Mucosa of descending colon (tissue), 3 donors: Measurements from ENCODE around the gene NUMB. TPM values are rescaled to one million over a fixed set of nuclear protein-coding genes. Genes with fewer than 3 reads are reported as not detected.

Source experiments
- ATAC-seq: fragments of 200-7000 bp; cut with Tn5 transposase; one replicate; pipeline ENCODE4 v1.9.1; 2020; ENCODE audit warnings: mild to moderate bottlenecking, moderate library complexity
- DNase-seq, 3 donors: peaks; one replicate each; pipeline ENCODE4 v3.0.0-alpha.2; 2020
- H3K36me3 ChIP-seq: fragments of 200-600 bp; one replicate; pipeline ENCODE4 v1.8.0; 2021; ENCODE audit warnings: low read depth, mild to moderate bottlenecking
- H3K4me1 ChIP-seq: fragments of 200-600 bp; one replicate; pipeline ENCODE4 v1.8.0; 2021; ENCODE audit warnings: low read depth, mild to moderate bottlenecking
- H3K4me3 ChIP-seq: fragments of 200-600 bp; one replicate; pipeline ENCODE4 v1.8.0; 2021; ENCODE audit warnings: mild to moderate bottlenecking
- H3K9me3 ChIP-seq: fragments of 200-600 bp; one replicate; pipeline ENCODE4 v1.8.0; 2021; ENCODE audit warnings: mild to moderate bottlenecking
- CTCF ChIP-seq: fragments of 200-600 bp; IDR thresholded peaks from one replicate; pipeline ENCODE4 v1.8.0; 2022; ENCODE audit warnings: antibody characterized with exemption, mild to moderate bottlenecking
- intact Hi-C, 2 donors: fragments of 100-400 bp; cut with DNase I in 1 of 2; cut with micrococcal nuclease in 1 of 2; formaldehyde crosslinking; loops; one replicate each; pipeline versions ENCODE4 v1.11.0 to v1.11.1; 2022; cut with DNase I, micrococcal nuclease
- total RNA-seq, 3 donors: library from RNA; stranded (reverse); fragmentation: NEBNext Ultra II Directional in 2 of 3; extraction: Animal tissue kit (Norgen Biotek cat#: 25700) in 2 of 3; gene quantifications; one replicate each; pipeline versions ENCODE4 v1.2.1 to v1.2.4, GENCODE V29; 2021 to 2023
- donor health status: DM: no; HTN: no; CAD: no; lungs with moderate emphysema.
- donor health status: DM: no; HTN: no; CAD: no.
- donor health status: DM: no; HTN: yes; CAD: no.

Gene NUMB
- total RNA-seq, 3 donors from 2014 or later = 98.5 to 115 (median 112) TPM

DNA sequence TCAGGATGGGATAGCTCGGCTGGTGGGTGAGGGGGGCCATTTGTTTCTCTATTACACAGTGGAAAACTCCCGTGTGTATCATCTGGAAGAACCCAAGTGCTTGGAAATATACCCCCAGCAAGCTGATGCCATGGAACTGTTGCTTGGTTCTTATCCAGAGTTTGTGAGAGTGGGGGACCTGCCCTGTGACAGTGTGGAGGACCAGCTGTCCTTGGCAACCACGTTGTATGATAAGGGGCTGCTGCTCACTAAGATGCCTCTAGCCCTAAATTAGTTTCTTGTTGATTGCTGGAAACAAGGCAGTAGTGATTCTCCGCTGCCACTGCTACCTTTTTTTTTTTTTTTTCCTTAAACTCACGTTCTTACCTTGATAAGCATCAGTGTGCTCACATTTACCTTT lies 34.3 kb upstream of the NUMB start:
- ATAC-seq (no peak), DNase-seq (no peak)
- H3K36me3 ChIP-seq = no peaks in the 10 kb centered on the region
- no peak for TF ChIP-seq CTCF
- H3K9me3 ChIP-seq = no peaks in the 10 kb centered on the region
- intact Hi-C loops = loop anchor here in 1 of 2 donors (10.0 kb wide), 1 partner anchor 142 kb away; no protein-coding TSS in a partner anchor
- H3K4me1 ChIP-seq = peaks cover 24% of the 10 kb centered on the region
- H3K4me3 ChIP-seq = no peak overlapping the region

DNA sequence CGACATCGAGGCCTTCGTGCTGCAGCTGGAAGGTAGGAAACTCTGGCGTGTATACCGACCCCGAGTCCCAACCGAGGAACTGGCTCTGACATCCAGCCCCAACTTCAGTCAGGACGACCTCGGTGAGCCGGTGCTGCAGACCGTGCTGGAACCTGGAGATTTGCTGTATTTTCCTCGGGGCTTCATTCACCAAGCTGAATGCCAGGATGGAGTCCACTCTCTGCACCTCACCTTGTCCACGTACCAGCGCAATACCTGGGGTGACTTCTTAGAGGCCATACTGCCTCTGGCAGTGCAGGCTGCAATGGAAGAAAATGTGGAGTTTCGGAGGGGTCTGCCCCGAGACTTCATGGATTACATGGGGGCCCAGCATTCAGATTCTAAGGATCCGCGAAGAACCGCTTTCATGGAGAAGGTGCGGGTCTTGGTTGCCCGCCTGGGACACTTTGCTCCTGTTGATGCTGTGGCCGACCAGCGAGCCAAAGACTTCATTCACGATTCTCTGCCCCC lies 33.8 kb upstream of the NUMB start:
- TF ChIP-seq CTCF = no peak
- intact Hi-C loops = loop anchor here in 1 of 2 donors (10.0 kb wide), 1 partner anchor 143 kb away; no protein-coding TSS in a partner anchor
- Histone ChIP-seq H3K36me3 (no peaks in the 10 kb centered on the region), H3K4me1 (peaks cover 24% of the 10 kb centered on the region), H3K4me3 (no peak overlapping the region), H3K9me3 (no peaks in the 10 kb centered on the region)
- DNase-seq (no peak), ATAC-seq (no peak)

GRCh38 chr14:73491256-73492042 lies 33.1 kb upstream of the NUMB start:
- Histone ChIP-seq H3K4me3 (peak overlapping the region; percentile 65), H3K4me1 (peaks cover 24% of the 10 kb centered on the region), H3K36me3 (no peaks in the 10 kb centered on the region), H3K9me3 (no peaks in the 10 kb centered on the region)
- TF ChIP-seq CTCF = no peak
- ATAC-seq = peak; percentile 83
- DNase-seq = peak; percentile 76 to 84 (median 83)
- intact Hi-C loops = loop anchor here in 1 of 2 donors (10.0 kb wide), 1 partner anchor 143 kb away; no protein-coding TSS in a partner anchor

DNA sequence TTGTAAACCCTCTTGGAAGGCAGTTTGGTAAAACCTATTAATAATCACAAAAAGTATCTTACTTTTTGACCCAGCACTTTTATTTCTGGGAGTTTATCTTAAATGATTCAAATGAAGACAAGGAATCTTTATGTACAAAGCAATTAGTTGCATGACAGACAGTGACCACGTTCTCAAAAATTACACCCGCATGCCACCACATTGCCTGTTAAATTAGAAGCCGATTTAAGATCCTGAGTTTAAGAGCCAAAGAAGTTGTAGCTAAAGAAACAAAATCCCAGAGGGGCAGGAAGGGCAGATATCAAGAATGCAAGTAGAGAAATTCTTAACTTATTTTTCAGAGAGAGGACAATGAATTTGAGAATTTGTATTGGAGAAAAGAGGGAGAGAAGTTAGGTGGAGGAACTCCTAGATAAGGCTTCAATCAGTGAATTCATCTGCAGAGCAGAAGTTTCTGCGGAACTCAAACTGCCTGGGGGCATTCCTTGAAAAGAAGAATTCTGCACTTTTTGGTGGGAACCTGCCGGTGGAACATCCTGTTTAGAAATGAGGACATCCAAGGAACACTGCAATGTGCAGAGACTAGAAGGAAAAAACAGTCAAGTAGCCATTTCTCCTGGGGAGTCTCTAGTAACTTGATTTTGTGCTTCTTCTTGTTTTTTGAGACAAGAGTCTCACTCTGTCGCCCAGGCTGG lies 31.3 kb upstream of the NUMB start:
- Histone ChIP-seq H3K36me3 (no peaks in the 10 kb centered on the region), H3K9me3 (no peaks in the 10 kb centered on the region), H3K4me1 (peaks cover 24% of the 10 kb centered on the region), H3K4me3 (no peak overlapping the region)
- ATAC-seq = no peak
- no peak for TF ChIP-seq CTCF
- intact Hi-C loops = loop anchor here in 1 of 2 donors (10.0 kb wide), 1 partner anchor 145 kb away; no protein-coding TSS in a partner anchor
- DNase-seq = no peak

GRCh38 chr14:73478684-73479083 lies 20.3 kb upstream of the NUMB start:
- intact Hi-C loops = loop anchor here in 1 of 2 donors (10.0 kb wide), 1 partner anchor 304 kb away; no protein-coding TSS in a partner anchor
- H3K36me3 ChIP-seq = no peaks in the 10 kb centered on the region
- H3K4me1 ChIP-seq = no peaks in the 10 kb centered on the region
- no peak for TF ChIP-seq CTCF
- no peak overlapping the region for H3K4me3 ChIP-seq
- no peak for DNase-seq
- no peak for ATAC-seq
- no peaks in the 10 kb centered on the region for H3K9me3 ChIP-seq
